Measurements from ENCODE around the gene PRR9. TPM values are rescaled to one million over a fixed set of nuclear protein-coding genes. Genes with fewer than 3 reads are reported as not detected.
"Not testable (repeated sequence)": the region's sequence is repeated elsewhere in the genome, so short reads cannot be mapped to it uniquely, and the experiment has no call there.

Gene PRR9
- total RNA-seq, 2 experiments from 2014 or later = not detected

- H3K9me2 ChIP-seq (ENCODE audit: insufficient read depth, low read length) = no peaks in the 10 kb centered on the region
- no peaks in the 10 kb centered on the region for H3K4me1 ChIP-seq (ENCODE audit: insufficient read depth, low read length, poor library complexity, severe bottlenecking)
- no peaks in the 10 kb centered on the region for H3K79me2 ChIP-seq (ENCODE audit: insufficient read depth, low read depth, low read length)
- CTCF ChIA-PET (ENCODE audit: unreplicated experiment) = no interaction called here
- no peaks in the 10 kb centered on the region for H4K20me1 ChIP-seq (ENCODE audit: insufficient read depth, low read length)
- DNase-seq (ENCODE audit: low spot score) = no peak
- no peak overlapping the region for H3K27ac ChIP-seq (ENCODE audit: low read depth, low read length, poor library complexity, severe bottlenecking)
- no peak overlapping the region for H3K4me3 ChIP-seq (ENCODE audit: low read depth, low read length, poor library complexity, severe bottlenecking)
- intact Hi-C loops (cut with micrococcal nuclease; ENCODE audit: unreplicated experiment) = no loop called here
- no peaks in the 10 kb centered on the region for H3K36me3 ChIP-seq (ENCODE audit: insufficient read depth, low read length)
- BruUV-seq (replicated peaks) = no TSS peak
- no peak overlapping the region for H2AFZ ChIP-seq (ENCODE audit: low read length)
- POLR2A ChIA-PET = no interaction called here
- no peak for TF ChIP-seq EZH2phosphoT487 (IDR thresholded peaks at IDR 0.05; ENCODE audit: borderline replicate concordance, low read depth, low read length)
- no peak for TF ChIP-seq CTCF (conservative IDR thresholded peaks at IDR 0.05; ENCODE audit: low read length)
- no peaks in the 10 kb centered on the region for H3K9me3 ChIP-seq (ENCODE audit: low read length)
- no peak overlapping the region for H3K4me2 ChIP-seq (ENCODE audit: low read length)
These were observed 38.5 kb upstream of the PRR9 start for GRCh38 chr1:153178922-153179321.

GRCh38 chr1:153180556-153180955 is 36.8 kb upstream of the PRR9 start:
- no peaks in the 10 kb centered on the region for H3K4me1 ChIP-seq (ENCODE audit: insufficient read depth, low read length, poor library complexity, severe bottlenecking)
- H2AFZ ChIP-seq (ENCODE audit: low read length) = no peak overlapping the region
- no peak overlapping the region for H3K27ac ChIP-seq (ENCODE audit: low read depth, low read length, poor library complexity, severe bottlenecking)
- no peaks in the 10 kb centered on the region for H3K9me2 ChIP-seq (ENCODE audit: insufficient read depth, low read length)
- H3K9me3 ChIP-seq (ENCODE audit: low read length) = no peaks in the 10 kb centered on the region
- DNase-seq (ENCODE audit: low spot score) = no peak
- H3K79me2 ChIP-seq (ENCODE audit: insufficient read depth, low read depth, low read length) = no peaks in the 10 kb centered on the region
- H4K20me1 ChIP-seq (ENCODE audit: insufficient read depth, low read length) = no peaks in the 10 kb centered on the region
- ChIA-PET CTCF (ENCODE audit: unreplicated experiment) (no interaction called here), POLR2A (no interaction called here)
- no peak overlapping the region for H3K4me3 ChIP-seq (ENCODE audit: low read depth, low read length, poor library complexity, severe bottlenecking)
- H3K36me3 ChIP-seq (ENCODE audit: insufficient read depth, low read length) = no peaks in the 10 kb centered on the region
- no peak overlapping the region for H3K4me2 ChIP-seq (ENCODE audit: low read length)
- no TSS peak for BruUV-seq (replicated peaks)
- TF ChIP-seq EZH2phosphoT487 (IDR thresholded peaks at IDR 0.05; ENCODE audit: borderline replicate concordance, low read depth, low read length) (no peak), CTCF (conservative IDR thresholded peaks at IDR 0.05; ENCODE audit: low read length) (no peak)
- intact Hi-C loops (cut with micrococcal nuclease; ENCODE audit: unreplicated experiment) = no loop called here

- intact Hi-C loops (cut with micrococcal nuclease; ENCODE audit: unreplicated experiment); H3K27ac ChIP-seq (ENCODE audit: low read depth, low read length, poor library complexity, severe bottlenecking); BruUV-seq (replicated peaks); DNase-seq (ENCODE audit: low spot score); H3K9me3 ChIP-seq (ENCODE audit: low read length); H3K4me1 ChIP-seq (ENCODE audit: insufficient read depth, low read length, poor library complexity, severe bottlenecking); H3K36me3 ChIP-seq (ENCODE audit: insufficient read depth, low read length); CTCF ChIA-PET (ENCODE audit: unreplicated experiment); POLR2A ChIA-PET; H3K4me3 ChIP-seq (ENCODE audit: low read depth, low read length, poor library complexity, severe bottlenecking); H3K9me2 ChIP-seq (ENCODE audit: insufficient read depth, low read length); H4K20me1 ChIP-seq (ENCODE audit: insufficient read depth, low read length); H2AFZ ChIP-seq (ENCODE audit: low read length); H3K4me2 ChIP-seq (ENCODE audit: low read length); H3K79me2 ChIP-seq (ENCODE audit: insufficient read depth, low read depth, low read length): not testable (repeated sequence)
These were observed 29.1 kb upstream of the PRR9 start for GRCh38 chr1:153188301-153188700.

Data from OCI-LY7 (cell line).